Measurements from ENCODE around the gene GRIA2.

DNA sequence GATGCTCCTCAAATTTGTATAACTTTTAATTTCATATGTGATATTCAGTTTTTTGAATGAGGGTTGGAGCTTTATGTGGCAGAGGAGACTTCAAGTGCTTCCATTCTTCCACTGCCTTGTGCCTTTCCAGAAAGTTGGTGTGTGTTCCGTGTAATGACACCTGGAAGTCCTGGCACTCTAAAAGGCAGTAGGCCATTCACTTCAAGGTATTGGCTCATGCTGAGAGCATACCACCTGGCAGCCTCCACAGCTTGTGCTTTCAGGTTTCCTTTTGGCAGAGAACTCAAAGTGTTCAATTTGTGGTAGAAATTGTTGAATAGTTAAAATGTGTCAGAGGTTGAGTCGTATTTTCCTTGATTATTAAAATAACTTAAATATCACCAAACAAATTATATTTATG is 49.6 kb downstream of the GRIA2 start:
- TF ChIP-seq POLR2A (IDR thresholded peaks at IDR 0.05): no peak
- TF ChIP-seq POLR2AphosphoS5 (IDR thresholded peaks at IDR 0.05): no peak
